IPS-20b (cell line): ENCODE data around the gene GRIP1.

Experiments
- H3K27ac ChIP-seq: one replicate; pipeline ENCODE4 v1.5.1; 2013; ENCODE audit warnings: low read length
- H3K27me3 ChIP-seq: 2 replicates; pipeline ENCODE4 v1.6.1; 2013; ENCODE audit warnings: mild to moderate bottlenecking, low read length, inconsistent platforms; ENCODE audit not compliant: insufficient read depth
- H3K36me3 ChIP-seq: 2 replicates; pipeline ENCODE4 v1.6.1; 2013; ENCODE audit warnings: low read depth, mild to moderate bottlenecking, inconsistent platforms, low read length, moderate library complexity; ENCODE audit not compliant: insufficient read depth
- H3K4me1 ChIP-seq: 2 replicates; pipeline ENCODE4 v1.6.1; 2013; ENCODE audit warnings: mild to moderate bottlenecking, control low read depth, inconsistent platforms, low read length, moderate library complexity; ENCODE audit not compliant: insufficient read depth
- H3K4me3 ChIP-seq: 2 replicates; pipeline ENCODE4 v1.5.1; 2013; ENCODE audit warnings: mild to moderate bottlenecking, low read length, inconsistent platforms
- H3K9ac ChIP-seq: 2 replicates; pipeline ENCODE4 v1.6.1; 2013; ENCODE audit warnings: low read depth, mild to moderate bottlenecking, inconsistent platforms, low read length, moderate library complexity
- H3K9me3 ChIP-seq: 2 replicates; pipeline ENCODE4 v1.6.1; 2013; ENCODE audit warnings: mild to moderate bottlenecking, low read depth, low read length, inconsistent platforms; ENCODE audit not compliant: insufficient read depth

GRIP1 gene

DNA sequence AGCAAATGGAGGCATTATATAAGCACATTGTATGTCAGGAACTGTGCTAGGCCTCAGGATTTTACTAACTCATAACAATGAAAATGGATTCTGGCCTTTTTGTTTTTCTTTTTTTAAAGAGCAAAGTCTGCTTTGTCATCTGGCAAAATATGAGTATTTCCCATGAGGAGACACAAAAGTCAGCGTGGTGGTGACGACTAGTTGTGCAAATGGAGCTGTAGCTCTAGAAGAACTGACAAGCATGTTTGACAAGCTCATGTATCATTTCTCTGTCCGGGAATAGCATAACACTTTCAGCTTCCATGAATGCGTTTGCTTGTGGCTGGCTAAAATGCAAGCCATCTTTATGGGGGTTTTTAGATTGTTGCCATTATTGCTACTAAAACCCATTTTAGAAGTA is 248.8 kb downstream of the GRIP1 start:
- H3K4me1 ChIP-seq: peaks cover 20% of the 10 kb centered on the region
- H3K27me3 ChIP-seq: no peaks in the 10 kb centered on the region
- H3K27ac ChIP-seq: no peak overlapping the region
- H3K9ac ChIP-seq: no peak overlapping the region
- peaks cover under 1% of the 10 kb centered on the region; the same call in 1 of the 2 replicates for H3K9me3 ChIP-seq
- H3K36me3 ChIP-seq: no peaks in the 10 kb centered on the region
- H3K4me3 ChIP-seq: no peak overlapping the region

- no peaks in the 10 kb centered on the region for H3K27me3 ChIP-seq
- H3K9me3 ChIP-seq: peaks cover 6% of the 10 kb centered on the region; the same call in 1 of the 2 replicates
- peaks cover 20% of the 10 kb centered on the region for H3K4me1 ChIP-seq
- H3K27ac ChIP-seq: no peak overlapping the region
- no peaks in the 10 kb centered on the region for H3K36me3 ChIP-seq
- H3K9ac ChIP-seq: no peak overlapping the region
- no peak overlapping the region for H3K4me3 ChIP-seq
Measured at GRCh38 chr12:66428870-66429269, 250.0 kb downstream of the GRIP1 start.

GRCh38 chr12:66428261-66428660 is 250.6 kb downstream of the GRIP1 start:
- H3K36me3 ChIP-seq: no peaks in the 10 kb centered on the region
- no peak overlapping the region for H3K4me3 ChIP-seq
- H3K27ac ChIP-seq: no peak overlapping the region
- H3K9ac ChIP-seq: no peak overlapping the region
- H3K9me3 ChIP-seq: peaks cover 6% of the 10 kb centered on the region; the same call in 1 of the 2 replicates
- H3K4me1 ChIP-seq: peaks cover 23% of the 10 kb centered on the region
- no peaks in the 10 kb centered on the region for H3K27me3 ChIP-seq

GRCh38 chr12:66426696-66427095 is 252.2 kb downstream of the GRIP1 start:
- H3K4me1 ChIP-seq: peaks cover 25% of the 10 kb centered on the region
- peaks cover 6% of the 10 kb centered on the region; the same call in 1 of the 2 replicates for H3K9me3 ChIP-seq
- peak overlapping the region; percentile 30; the same call in 1 of the 2 replicates for H3K9ac ChIP-seq
- no peaks in the 10 kb centered on the region for H3K36me3 ChIP-seq
- peak overlapping the region; percentile 84 for H3K27ac ChIP-seq
- H3K4me3 ChIP-seq: peak overlapping the region; percentile 5; the same call in 1 of the 2 replicates
- H3K27me3 ChIP-seq: no peaks in the 10 kb centered on the region

GRCh38 chr12:66423266-66423665 is 255.6 kb downstream of the GRIP1 start:
- Histone ChIP-seq H3K4me1 (peaks cover 25% of the 10 kb centered on the region), H3K9ac (no peak overlapping the region), H3K36me3 (no peaks in the 10 kb centered on the region), H3K27ac (no peak overlapping the region), H3K27me3 (no peaks in the 10 kb centered on the region), H3K4me3 (no peak overlapping the region), H3K9me3 (peaks cover 6% of the 10 kb centered on the region; the same call in 1 of the 2 replicates)

DNA sequence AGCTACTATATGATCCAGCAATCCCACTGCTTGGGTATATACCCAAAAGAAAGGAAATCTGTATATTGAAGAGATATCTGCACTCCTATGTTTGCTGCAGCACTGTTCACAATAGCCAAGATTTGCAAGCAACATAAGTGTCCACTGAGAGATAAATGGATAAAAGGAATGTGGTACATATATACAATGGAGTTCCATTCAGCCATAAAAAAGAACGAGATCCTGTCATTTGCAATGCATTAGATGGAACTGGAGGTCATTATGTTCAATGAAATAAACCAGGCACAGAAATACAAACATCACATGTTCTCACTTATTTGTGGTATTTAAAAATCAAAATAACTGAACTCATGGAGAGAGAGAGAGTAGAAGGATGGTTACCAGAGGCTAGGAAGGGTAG is 260.0 kb downstream of the GRIP1 start:
- Histone ChIP-seq H3K4me1 (peaks cover 6% of the 10 kb centered on the region), H3K27me3 (no peaks in the 10 kb centered on the region), H3K9ac (no peak overlapping the region), H3K9me3 (no peaks in the 10 kb centered on the region), H3K27ac (no peak overlapping the region), H3K4me3 (no peak overlapping the region), H3K36me3 (no peaks in the 10 kb centered on the region)

DNA sequence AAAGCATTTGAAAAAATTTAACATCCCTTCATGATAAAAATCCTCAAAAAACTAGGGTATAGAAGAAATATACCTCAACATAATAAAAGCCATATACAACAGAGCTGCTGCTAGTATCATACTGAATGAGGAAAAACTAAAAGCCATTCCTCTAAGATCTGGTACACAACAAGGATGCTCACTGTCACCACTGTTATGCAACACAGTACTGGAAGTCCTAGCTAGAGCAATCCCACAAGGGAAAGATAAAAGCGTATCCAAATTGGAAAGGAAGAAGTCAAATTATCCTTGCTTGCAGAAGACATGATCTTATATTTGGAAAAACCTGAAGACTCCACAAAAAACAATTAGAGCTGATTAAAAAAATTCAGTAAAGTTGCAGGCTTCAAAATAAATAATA is 261.7 kb downstream of the GRIP1 start:
- H3K36me3 ChIP-seq: no peaks in the 10 kb centered on the region
- no peak overlapping the region for H3K9ac ChIP-seq
- no peaks in the 10 kb centered on the region for H3K4me1 ChIP-seq
- no peak overlapping the region for H3K4me3 ChIP-seq
- H3K27ac ChIP-seq: no peak overlapping the region
- H3K9me3 ChIP-seq: no peaks in the 10 kb centered on the region
- no peaks in the 10 kb centered on the region for H3K27me3 ChIP-seq

GRCh38 chr12:66409195-66409871 is 269.5 kb downstream of the GRIP1 start:
- Histone ChIP-seq H3K9me3 (no peaks in the 10 kb centered on the region), H3K4me1 (no peaks in the 10 kb centered on the region; the same call in 1 of the 2 replicates), H3K27me3 (no peaks in the 10 kb centered on the region), H3K36me3 (no peaks in the 10 kb centered on the region), H3K9ac (no peak overlapping the region), H3K27ac (no peak overlapping the region), H3K4me3 (no peak overlapping the region)

GRCh38 chr12:66405395-66405794 is 273.5 kb downstream of the GRIP1 start:
- H3K4me3 ChIP-seq: no peak overlapping the region
- H3K9me3 ChIP-seq: no peaks in the 10 kb centered on the region
- H3K27me3 ChIP-seq: no peaks in the 10 kb centered on the region
- H3K4me1 ChIP-seq: peaks cover 4% of the 10 kb centered on the region
- H3K36me3 ChIP-seq: no peaks in the 10 kb centered on the region
- no peak overlapping the region for H3K9ac ChIP-seq
- no peak overlapping the region for H3K27ac ChIP-seq

- peaks cover 9% of the 10 kb centered on the region for H3K4me1 ChIP-seq
- H3K9ac ChIP-seq: no peak overlapping the region
- H3K27me3 ChIP-seq: no peaks in the 10 kb centered on the region
- H3K4me3 ChIP-seq: no peak overlapping the region
- H3K27ac ChIP-seq: no peak overlapping the region
- H3K36me3 ChIP-seq: no peaks in the 10 kb centered on the region
- no peaks in the 10 kb centered on the region for H3K9me3 ChIP-seq
Measured at GRCh38 chr12:66403746-66404145, 275.1 kb downstream of the GRIP1 start.

- peaks cover 9% of the 10 kb centered on the region for H3K4me1 ChIP-seq
- H3K9ac ChIP-seq: no peak overlapping the region
- no peaks in the 10 kb centered on the region for H3K36me3 ChIP-seq
- no peaks in the 10 kb centered on the region for H3K27me3 ChIP-seq
- no peak overlapping the region for H3K27ac ChIP-seq
- no peaks in the 10 kb centered on the region for H3K9me3 ChIP-seq
- no peak overlapping the region for H3K4me3 ChIP-seq
Measured at GRCh38 chr12:66399911-66400306, 279.0 kb downstream of the GRIP1 start.
